Muscle layer of colon (tissue), 2 donors: ENCODE measurements around the gene GRK1.

Source experiments
- H3K27ac ChIP-seq: one replicate; pipeline ENCODE4 v1.7.0; 2013; ENCODE audit warnings: low read depth, mild to moderate bottlenecking, low read length, moderate library complexity
- H3K27me3 ChIP-seq, 2 donors: one replicate each; pipeline ENCODE4 v1.7.0; 2013; ENCODE audit warnings: low read length in 2 of 2, mild to moderate bottlenecking in 2 of 2; ENCODE audit not compliant: insufficient read depth in 2 of 2, control insufficient read depth in 1 of 2
- H3K36me3 ChIP-seq: one replicate; pipeline ENCODE4 v1.7.0; 2013; ENCODE audit warnings: mild to moderate bottlenecking, low read length; ENCODE audit not compliant: insufficient read depth
- H3K4me1 ChIP-seq: one replicate; pipeline ENCODE4 v1.7.0; 2013; ENCODE audit warnings: mild to moderate bottlenecking, low read length; ENCODE audit not compliant: insufficient read depth
- H3K4me3 ChIP-seq, 2 donors: one replicate each; pipeline ENCODE4 v1.7.0; 2013; ENCODE audit warnings: low read length in 2 of 2, low read depth in 1 of 2, mild to moderate bottlenecking in 1 of 2, moderate library complexity in 1 of 2
- H3K9ac ChIP-seq: one replicate; pipeline ENCODE4 v1.7.0; 2013; ENCODE audit warnings: low read length
- H3K9me3 ChIP-seq: one replicate; pipeline ENCODE4 v1.7.0; 2013; ENCODE audit warnings: mild to moderate bottlenecking, low read length
- donor health status: abdominal sarcoma.
- donor health status: Adenocarcinoma of cecum.

GRK1 gene

DNA sequence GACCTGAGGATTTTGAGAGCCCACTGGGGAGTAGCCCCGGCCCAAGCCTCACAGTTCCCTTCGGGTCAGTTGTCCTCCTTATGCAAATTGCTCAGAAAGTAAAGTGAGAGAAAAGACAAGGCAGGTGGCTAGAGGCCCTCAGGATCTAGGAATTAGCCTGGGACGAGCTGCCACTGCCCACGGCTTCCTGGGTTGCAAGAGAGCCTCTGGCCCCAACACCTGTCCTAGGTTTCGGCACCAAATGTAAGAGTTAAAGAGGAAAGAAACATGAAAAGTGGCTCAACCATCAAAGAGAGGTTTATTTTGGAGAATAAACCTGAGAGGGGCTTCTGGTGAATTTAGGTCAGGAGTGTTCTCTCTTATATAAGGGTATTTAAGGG, 117.6 kb downstream of the GRK1 start:
- H3K27me3 ChIP-seq = no peaks in the 10 kb centered on the region

DNA sequence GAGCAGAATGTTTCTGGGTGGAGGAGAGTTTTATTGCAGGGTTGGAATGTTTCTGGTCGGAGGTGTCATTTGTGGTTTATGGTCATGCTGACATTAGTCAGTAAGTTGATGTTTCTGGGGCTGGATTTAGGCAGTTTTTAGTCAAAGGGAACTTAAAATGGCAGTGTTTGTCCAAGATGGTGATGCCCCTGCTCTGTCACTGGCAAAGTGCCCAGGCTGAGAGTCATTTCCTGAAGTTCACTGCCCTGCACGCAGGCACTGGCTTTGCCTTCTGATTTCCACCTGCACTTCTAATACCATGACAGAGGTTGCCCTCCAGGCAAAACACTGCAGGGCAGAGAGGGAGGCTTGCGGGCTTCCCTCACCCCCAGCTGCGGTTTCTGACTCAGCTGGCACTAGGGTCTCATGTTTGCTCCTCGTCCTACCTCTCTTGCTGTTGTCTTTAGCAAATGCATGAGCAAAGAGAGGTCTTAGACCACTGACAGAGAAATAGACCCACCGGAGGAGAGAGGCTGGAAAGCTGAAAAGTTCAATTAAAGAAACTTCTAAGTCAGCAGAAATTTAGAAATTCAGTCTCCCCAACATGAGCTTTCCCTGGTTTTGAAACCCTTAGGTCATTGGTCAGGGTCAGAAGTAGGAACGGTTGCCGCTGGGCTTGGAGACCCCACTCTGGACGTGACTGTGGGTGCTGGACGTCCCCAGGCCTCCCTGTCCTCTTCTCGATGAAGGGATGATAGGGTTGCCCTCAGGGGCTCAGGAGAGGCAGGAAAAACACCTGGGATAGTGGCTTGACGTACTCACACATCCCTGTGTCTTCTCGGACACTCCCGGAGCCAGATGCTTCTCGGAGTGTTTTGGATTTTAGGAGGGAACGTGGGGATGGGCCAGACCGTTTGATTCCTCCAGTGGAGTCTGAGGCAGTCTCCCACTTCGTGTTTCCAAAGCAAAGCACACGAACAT, 118.3 kb downstream of the GRK1 start:
- no peaks in the 10 kb centered on the region for H3K4me1 ChIP-seq
- H3K27me3 ChIP-seq = no peaks in the 10 kb centered on the region
- H3K4me3 ChIP-seq = no peak overlapping the region
- H3K9ac ChIP-seq = no peak overlapping the region
- no peaks in the 10 kb centered on the region for H3K9me3 ChIP-seq
- no peak overlapping the region for H3K27ac ChIP-seq
- no peaks in the 10 kb centered on the region for H3K36me3 ChIP-seq

More for the DNA sequence above, 117.6 kb downstream of the GRK1 start:
- Histone ChIP-seq H3K9ac (no peak overlapping the region), H3K4me1 (no peaks in the 10 kb centered on the region), H3K27ac (no peak overlapping the region), H3K36me3 (no peaks in the 10 kb centered on the region), H3K4me3 (no peak overlapping the region), H3K9me3 (no peaks in the 10 kb centered on the region)

DNA sequence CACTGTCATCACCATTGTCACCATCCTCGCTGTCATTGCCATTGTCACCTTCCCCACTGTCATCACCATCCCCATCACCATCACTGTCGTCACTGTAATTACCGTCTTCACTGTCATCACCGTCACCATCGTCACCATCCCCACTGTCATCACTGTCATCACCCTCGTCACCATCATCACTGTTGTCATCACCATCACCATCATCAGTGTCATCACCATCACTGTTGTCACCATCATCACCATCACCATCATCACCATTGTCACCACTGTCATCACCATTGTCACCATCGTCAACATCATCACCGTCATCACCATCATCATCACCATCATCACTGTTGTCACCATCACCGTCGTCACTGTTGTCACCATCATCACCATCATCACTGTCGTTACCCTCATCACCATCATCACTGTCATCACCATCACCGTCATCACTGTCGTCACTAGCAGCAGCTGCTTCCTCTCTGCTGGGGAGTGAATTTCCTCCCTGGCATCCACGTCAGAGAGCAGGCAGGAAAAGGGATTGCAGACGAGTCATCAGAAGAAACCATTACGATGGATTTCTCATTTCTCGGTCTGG, 119.3 kb downstream of the GRK1 start:
- no peak overlapping the region for H3K9ac ChIP-seq
- H3K4me1 ChIP-seq = no peaks in the 10 kb centered on the region
- H3K27me3 ChIP-seq = no peaks in the 10 kb centered on the region
- H3K9me3 ChIP-seq = no peaks in the 10 kb centered on the region
- no peak overlapping the region for H3K4me3 ChIP-seq
- no peaks in the 10 kb centered on the region for H3K36me3 ChIP-seq
- H3K27ac ChIP-seq = no peak overlapping the region
